Spleen (tissue), 11 donors: ENCODE results near the gene FOXC2. TPM values are rescaled to one million over a fixed set of nuclear protein-coding genes. Genes with fewer than 3 reads are reported as not detected.

Experiments
- DNase-seq: peaks from one replicate; pipeline ENCODE4 v3.0.0-alpha.2; 2020
- H3K27ac ChIP-seq, 8 donors: fragments of 200-600 bp; sonication (generic) in 7 of 8; 1 replicate in 4 of 8; 2 replicates in 4 of 8; pipeline versions ENCODE4 v1.5.0 to v1.8.0; 2016 to 2021; ENCODE audit warnings: inconsistent platforms in 4 of 8, mild to moderate bottlenecking in 4 of 8, moderate library complexity in 1 of 8
- H3K27me3 ChIP-seq, 7 donors: fragments of 200-600 bp; sonication (generic) in 6 of 7; replicated peaks in 1 of 7; 1 replicate in 4 of 7; 2 replicates in 3 of 7; pipeline versions ENCODE4 v1.5.0 to v1.8.0; 2016 to 2021; ENCODE audit warnings: inconsistent platforms in 3 of 7, mild to moderate bottlenecking in 1 of 7
- H3K36me3 ChIP-seq, 6 donors: fragments of 200-600 bp; sonication (generic) in 5 of 6; 1 replicate in 4 of 6; 2 replicates in 2 of 6; pipeline versions ENCODE4 v1.5.0 to v1.8.0; 2016 to 2021; ENCODE audit warnings: inconsistent platforms in 2 of 6
- H3K4me1 ChIP-seq, 6 donors: fragments of 200-600 bp; sonication (generic) in 5 of 6; 1 replicate in 3 of 6; 2 replicates in 3 of 6; pipeline versions ENCODE4 v1.5.0 to v1.8.0; 2016 to 2021; ENCODE audit warnings: inconsistent platforms in 3 of 6
- H3K4me3 ChIP-seq, 8 donors: fragments of 200-600 bp; sonication (generic) in 7 of 8; 1 replicate in 4 of 8; 2 replicates in 4 of 8; pipeline versions ENCODE4 v1.5.0 to v1.8.0; 2016 to 2021; ENCODE audit warnings: inconsistent platforms in 4 of 8, mild to moderate bottlenecking in 4 of 8, moderate library complexity in 2 of 8
- H3K9me3 ChIP-seq, 8 donors: fragments of 200-600 bp; sonication (generic) in 7 of 8; 1 replicate in 4 of 8; 2 replicates in 4 of 8; pipeline versions ENCODE4 v1.5.0 to v1.8.0; 2016 to 2021; ENCODE audit warnings: inconsistent platforms in 4 of 8
- POLR2A ChIP-seq, 3 donors: fragments of 450-650 bp; IDR thresholded peaks; one replicate each; pipeline ENCODE4 v1.5.1; 2017; ENCODE audit warnings: antibody characterized with exemption in 3 of 3, mild to moderate bottlenecking in 1 of 3
- POLR2AphosphoS5 ChIP-seq, 3 donors: sonication (generic); formaldehyde crosslinking; IDR thresholded peaks; one replicate each; pipeline ENCODE4 v1.5.1; 2017; ENCODE audit warnings: antibody characterized with exemption in 3 of 3
- WGBS, 5 donors: extraction: QIAGEN DNeasy Blood & Tissue Kit in 3 of 5; methylation state at CpG; one replicate each; pipeline versions ENCODE4 v1.1.5 to v1.1.7; 2013 to 2018; 5-methylcytosine and 5-hydroxymethylcytosine counted together
- intact Hi-C: fragments of 100-400 bp; cut with DNase I; formaldehyde crosslinking; loops from one replicate; pipeline ENCODE4 v1.15.0; 2023; ENCODE audit warnings: low total_unique reads
- polyA plus RNA-seq, 3 donors: library from polyadenylated mRNA; stranded (reverse); fragments of 200-250 nt; gene quantifications; one replicate each; pipeline ENCODE4 v1.2.1, GENCODE V29; 2013
- total RNA-seq, 7 donors: library from RNA; depleted of rRNA in 3 of 7; stranded (reverse); fragments of >200 nt in 3 of 7; fragmentation: NEBNext Ultra II Directional in 4 of 7; extraction: Animal tissue kit (Norgen Biotek cat#: 25700) in 4 of 7; gene quantifications; one replicate each; pipeline versions ENCODE4 v1.1.0 to v1.2.1, GENCODE V29; 2016 to 2021
- TF ChIP-seq, protein P1 (sequence below), 11 experiments: fragments of 200-600 bp in 7 of 11; fragments of 450-650 bp in 4 of 11; sonication (generic) in 4 of 11; IDR thresholded peaks in 8 of 11; conservative IDR thresholded peaks in 3 of 11; 1 replicate in 7 of 11; 2 replicates in 4 of 11; pipeline versions ENCODE4 v1.4.0 to v1.8.0; 2016 to 2021; ENCODE audit warnings: antibody characterized with exemption in 11 of 11, inconsistent platforms in 4 of 11, mild to moderate bottlenecking in 1 of 11
- donor health status: healthy with polysubstance abuse.
- donor health status: DM: no; HTN: no; CAD: no; lungs with moderate emphysema.
- donor health status: DM: no; HTN: no; CAD: no.
- donor health status: Bipolar disorder and iron deficiency.
- donor health status: healthy.
- donor health status: DM: no; HTN: no; CAD: no.
- donor health status: DM: yes; HTN: yes; CAD: no.

Gene FOXC2
- total and polyA plus RNA-seq, 10 donors, result 0.05 to 0.10 TPM; not detected in 8

DNA sequence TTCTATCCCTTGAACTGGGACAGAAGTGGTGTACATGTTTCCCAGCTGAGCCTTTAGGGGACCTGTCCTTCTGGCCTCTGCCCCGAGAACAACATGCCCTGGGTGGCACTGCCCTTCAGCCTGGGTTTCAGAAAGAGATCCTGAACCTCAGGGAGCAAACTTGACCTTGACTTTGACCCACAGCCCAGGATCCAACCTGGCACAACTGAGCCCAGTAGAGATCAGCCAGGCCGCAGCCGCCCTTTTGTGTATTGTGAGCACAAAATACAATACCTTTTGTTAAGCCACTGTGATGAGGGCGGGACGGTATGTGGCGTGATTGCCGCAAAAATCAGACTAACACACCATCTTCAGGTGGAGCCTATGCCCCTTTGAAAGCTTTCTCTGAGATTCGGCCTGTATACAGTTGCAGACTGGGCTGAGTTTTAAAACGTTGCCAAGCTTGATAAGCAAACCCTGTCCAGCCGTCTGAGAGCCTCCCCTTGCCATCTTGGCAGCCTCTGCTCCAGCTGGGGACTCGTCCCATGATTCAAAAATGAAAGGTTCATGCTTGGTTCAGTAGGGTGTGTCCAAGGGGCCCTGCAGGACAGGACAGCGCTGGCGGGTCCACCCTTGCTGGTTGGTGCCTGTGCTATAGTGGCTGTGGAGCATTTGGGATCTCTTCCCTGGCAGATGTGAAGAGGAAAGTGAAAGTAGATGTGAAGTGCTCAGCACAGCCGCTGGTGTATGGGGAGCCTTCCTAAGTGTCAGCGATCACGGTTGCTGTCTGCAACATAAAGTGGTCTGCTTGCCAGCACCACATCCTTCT, 52.0 kb downstream of the FOXC2 start:
- H3K9me3 ChIP-seq, result no peaks in the 10 kb centered on the region
- TF ChIP-seq, protein P1, sequence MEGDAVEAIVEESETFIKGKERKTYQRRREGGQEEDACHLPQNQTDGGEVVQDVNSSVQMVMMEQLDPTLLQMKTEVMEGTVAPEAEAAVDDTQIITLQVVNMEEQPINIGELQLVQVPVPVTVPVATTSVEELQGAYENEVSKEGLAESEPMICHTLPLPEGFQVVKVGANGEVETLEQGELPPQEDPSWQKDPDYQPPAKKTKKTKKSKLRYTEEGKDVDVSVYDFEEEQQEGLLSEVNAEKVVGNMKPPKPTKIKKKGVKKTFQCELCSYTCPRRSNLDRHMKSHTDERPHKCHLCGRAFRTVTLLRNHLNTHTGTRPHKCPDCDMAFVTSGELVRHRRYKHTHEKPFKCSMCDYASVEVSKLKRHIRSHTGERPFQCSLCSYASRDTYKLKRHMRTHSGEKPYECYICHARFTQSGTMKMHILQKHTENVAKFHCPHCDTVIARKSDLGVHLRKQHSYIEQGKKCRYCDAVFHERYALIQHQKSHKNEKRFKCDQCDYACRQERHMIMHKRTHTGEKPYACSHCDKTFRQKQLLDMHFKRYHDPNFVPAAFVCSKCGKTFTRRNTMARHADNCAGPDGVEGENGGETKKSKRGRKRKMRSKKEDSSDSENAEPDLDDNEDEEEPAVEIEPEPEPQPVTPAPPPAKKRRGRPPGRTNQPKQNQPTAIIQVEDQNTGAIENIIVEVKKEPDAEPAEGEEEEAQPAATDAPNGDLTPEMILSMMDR (IDR thresholded peaks at IDR 0.05 in 8 of 11, conservative IDR thresholded peaks at IDR 0.05 in 3 of 11), result no peak
- TF ChIP-seq POLR2AphosphoS5 (IDR thresholded peaks at IDR 0.05) (no peak), POLR2A (IDR thresholded peaks at IDR 0.05) (no peak)
- H3K4me1 ChIP-seq, result no peaks in the 10 kb centered on the region
- peak overlapping the region in 3 of 8 donors; percentile 11 to 30 (median 20) for H3K27ac ChIP-seq
- intact Hi-C loops, result no loop called here
- peak overlapping the region in 3 of 8 donors; percentile 10 to 52 (median 34) for H3K4me3 ChIP-seq
- DNase-seq, result no peak
- 80 to 84% (median 84%) methylated on average over 16 of the region's 16 CpGs for WGBS, 5 donors
- peaks cover 0 to 16% (median 0%) of the 10 kb centered on the region in 7 donors for H3K27me3 ChIP-seq
- no peaks in the 10 kb centered on the region for H3K36me3 ChIP-seq

Other genes starting within 250 kb of the FOXC2 start
- 1 to 10 TPM in 1 of 7 donors, under 1 TPM in 6; 0.34 to 2.2 (median 0.70) TPM for gene FOXF1, start 56.3 kb upstream of the FOXC2 start, total RNA-seq
- gene FOXF1, start 56.3 kb upstream of the FOXC2 start, polyA plus RNA-seq, result under 1 TPM; 0.33 to 0.86 (median 0.64) TPM
- 10 to 100 TPM; 12.9 to 32.1 (median 24.6) TPM for gene MTHFSD, start 11.6 kb upstream of the FOXC2 start, total RNA-seq
- gene MTHFSD, start 11.6 kb upstream of the FOXC2 start, polyA plus RNA-seq, result 10 to 100 TPM in 2 of 3 donors, 1 to 10 TPM in 1; 9.1 to 12.5 (median 12.2) TPM
- gene FOXL1, start 11.7 kb downstream of the FOXC2 start, total RNA-seq, result not detected
- gene FOXL1, start 11.7 kb downstream of the FOXC2 start, polyA plus RNA-seq, result under 1 TPM; 0.03 to 0.29 (median 0.07) TPM